RWPE2 (cell line): Measurements from ENCODE around the gene C6orf47.
A peak's percentile ranks its signal among the peaks of the same experiment; 100 is the strongest.

Experiments
- ATAC-seq: fragments of 200-7000 bp; cut with Tn5 transposase; 3 replicates; pipeline ENCODE4 v1.9.1; 2021; ENCODE audit warnings: low read depth
- DNase-seq: peaks from one replicate; pipeline ENCODE4 v3.0.0-alpha.2; 2020; ENCODE audit warnings: low spot score
- H3K27ac ChIP-seq: fragments of 450-650 bp; 2 replicates; pipeline ENCODE4 v1.5.1; 2017; ENCODE audit warnings: mild to moderate bottlenecking; ENCODE audit not compliant: poor library complexity, severe bottlenecking
- H3K27me3 ChIP-seq: fragments of 250-450 bp; sonication (Bioruptor Pico); 2 replicates; pipeline ENCODE4 v1.5.1; 2021; ENCODE audit warnings: mild to moderate bottlenecking, moderate library complexity; ENCODE audit not compliant: insufficient read depth, poor library complexity, severe bottlenecking
- H3K36me3 ChIP-seq: fragments of 250-450 bp; sonication (Bioruptor Pico); 2 replicates; pipeline ENCODE4 v1.5.1; 2020; ENCODE audit warnings: low read depth, mild to moderate bottlenecking, moderate library complexity
- H3K4me1 ChIP-seq: fragments of 250-450 bp; sonication (Bioruptor Pico); 2 replicates; pipeline ENCODE4 v1.5.1; 2021; ENCODE audit warnings: mild to moderate bottlenecking, moderate library complexity; ENCODE audit not compliant: insufficient read depth, poor library complexity, severe bottlenecking
- H3K4me3 ChIP-seq: fragments of 250-450 bp; sonication (Bioruptor Pico); 2 replicates; pipeline ENCODE4 v1.5.1; 2021; ENCODE audit warnings: mild to moderate bottlenecking, moderate library complexity; ENCODE audit not compliant: severe bottlenecking
- H3K9me3 ChIP-seq: fragments of 250-450 bp; sonication (Bioruptor Pico); 2 replicates; pipeline ENCODE4 v1.5.1; 2021; ENCODE audit warnings: mild to moderate bottlenecking, moderate library complexity; ENCODE audit not compliant: severe bottlenecking
- CTCF ChIP-seq: fragments of 450-650 bp; IDR thresholded peaks from one replicate; pipeline ENCODE4 v1.5.1; 2017; ENCODE audit warnings: mild to moderate bottlenecking, moderate library complexity; ENCODE audit not compliant: poor library complexity, severe bottlenecking

C6orf47 gene

GRCh38 chr6:31705931-31706330 lies 45.4 kb upstream of the C6orf47 start:
- no peak for ATAC-seq
- H3K9me3 ChIP-seq: no peaks in the 10 kb centered on the region
- H3K4me1 ChIP-seq: no peaks in the 10 kb centered on the region
- H3K36me3 ChIP-seq: no peaks in the 10 kb centered on the region; the same call in 1 of the 2 replicates
- H3K4me3 ChIP-seq: no peak overlapping the region
- H3K27me3 ChIP-seq: no peaks in the 10 kb centered on the region
- TF ChIP-seq CTCF: no peak
- no peak for DNase-seq
- H3K27ac ChIP-seq: no peak overlapping the region

DNA sequence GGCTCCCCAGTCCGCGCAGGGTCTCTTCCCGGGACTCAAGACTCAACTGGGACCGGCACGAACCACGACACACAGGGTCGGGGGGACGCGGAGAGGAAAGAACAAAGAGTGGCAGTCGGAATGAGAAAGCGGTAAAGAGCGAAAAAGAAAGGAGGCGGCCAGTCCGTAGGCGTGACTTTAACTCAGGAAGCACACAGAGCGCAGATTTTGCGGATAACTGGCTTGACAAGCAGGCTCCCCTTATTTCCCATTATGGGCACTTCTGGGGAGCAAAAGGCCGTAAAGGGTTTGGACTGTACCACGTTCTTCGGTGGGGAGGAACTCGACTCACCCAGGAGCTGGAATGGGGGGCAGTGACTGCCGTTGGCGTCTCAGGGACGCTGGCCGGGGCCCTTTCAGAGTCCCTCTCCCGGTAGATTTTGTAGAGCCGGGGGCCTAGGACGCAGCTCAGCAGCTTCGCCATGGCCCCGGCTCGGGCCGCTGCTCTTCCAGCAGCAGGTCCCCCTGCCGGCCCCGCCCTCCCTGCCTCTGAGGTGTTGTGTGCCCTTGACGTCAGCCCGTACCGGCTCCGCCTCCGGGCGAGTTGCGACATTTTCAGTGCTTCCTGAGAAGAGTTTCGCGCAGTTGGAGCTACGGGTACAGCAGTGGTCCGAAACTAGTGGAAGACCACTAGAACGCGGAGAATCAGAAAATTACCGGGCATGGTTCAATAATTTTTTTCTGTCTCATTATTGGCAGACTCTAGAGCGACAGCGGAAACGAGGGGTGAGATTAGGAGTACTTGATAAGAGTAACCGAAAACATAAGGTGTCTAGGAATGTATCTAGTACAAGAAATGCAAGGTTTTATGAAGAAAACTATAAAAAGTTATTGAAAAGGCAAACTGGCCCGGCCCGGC lies 42.5 kb upstream of the C6orf47 start, which contains the start of gene ABHD16A:
Gene ABHD16A, minus strand, starts transcription at position 506 of the 898 bp plus-strand sequence. Its CDS starts 43 bp downstream, at position 463.
- DNase-seq: peak; percentile 98
- peak within 1 kb of the TSS; percentile 53 for H3K27ac ChIP-seq

DNA sequence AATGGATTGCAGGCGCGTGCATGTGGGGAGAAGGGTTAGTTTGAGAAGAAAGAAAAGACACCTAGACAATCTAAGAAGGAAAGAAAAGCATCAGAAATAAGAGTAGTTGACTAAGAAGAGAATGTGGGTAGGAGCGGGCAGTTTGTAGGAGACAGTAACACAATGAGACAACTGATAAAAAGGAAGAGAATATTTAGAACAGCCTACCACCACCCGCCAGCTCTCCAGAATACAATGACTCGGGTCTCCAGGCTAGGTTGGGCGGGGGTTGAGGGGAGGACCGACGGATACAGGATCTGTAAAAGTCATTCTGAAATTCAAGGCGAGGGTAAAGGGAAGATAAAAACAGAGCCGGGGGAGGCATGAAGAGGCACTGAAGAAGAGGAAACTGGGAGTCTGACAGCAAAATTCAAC lies 41.8 kb upstream of the C6orf47 start:
- DNase-seq: no peak
- peak overlapping the region; percentile 53 for H3K27ac ChIP-seq
- H3K4me1 ChIP-seq: no peaks in the 10 kb centered on the region
- no peaks in the 10 kb centered on the region for H3K9me3 ChIP-seq
- peak; percentile 5; the same call in 2 of the 3 replicates for ATAC-seq
- H3K36me3 ChIP-seq: peaks cover 17% of the 10 kb centered on the region
- TF ChIP-seq CTCF: no peak
- H3K4me3 ChIP-seq: peak overlapping the region; percentile 88
- no peaks in the 10 kb centered on the region for H3K27me3 ChIP-seq

More for the DNA sequence above, 42.5 kb upstream of the C6orf47 start, which contains the start of gene ABHD16A:
- ATAC-seq: peak; percentile 93
- no peak for TF ChIP-seq CTCF
- no peaks in the 10 kb centered on the region for H3K9me3 ChIP-seq
- peaks cover 17% of the 10 kb centered on the region for H3K36me3 ChIP-seq
- peak within 1 kb of the TSS; percentile 88 for H3K4me3 ChIP-seq
- no peaks in the 10 kb centered on the region for H3K27me3 ChIP-seq
- H3K4me1 ChIP-seq: no peaks in the 10 kb centered on the region

DNA sequence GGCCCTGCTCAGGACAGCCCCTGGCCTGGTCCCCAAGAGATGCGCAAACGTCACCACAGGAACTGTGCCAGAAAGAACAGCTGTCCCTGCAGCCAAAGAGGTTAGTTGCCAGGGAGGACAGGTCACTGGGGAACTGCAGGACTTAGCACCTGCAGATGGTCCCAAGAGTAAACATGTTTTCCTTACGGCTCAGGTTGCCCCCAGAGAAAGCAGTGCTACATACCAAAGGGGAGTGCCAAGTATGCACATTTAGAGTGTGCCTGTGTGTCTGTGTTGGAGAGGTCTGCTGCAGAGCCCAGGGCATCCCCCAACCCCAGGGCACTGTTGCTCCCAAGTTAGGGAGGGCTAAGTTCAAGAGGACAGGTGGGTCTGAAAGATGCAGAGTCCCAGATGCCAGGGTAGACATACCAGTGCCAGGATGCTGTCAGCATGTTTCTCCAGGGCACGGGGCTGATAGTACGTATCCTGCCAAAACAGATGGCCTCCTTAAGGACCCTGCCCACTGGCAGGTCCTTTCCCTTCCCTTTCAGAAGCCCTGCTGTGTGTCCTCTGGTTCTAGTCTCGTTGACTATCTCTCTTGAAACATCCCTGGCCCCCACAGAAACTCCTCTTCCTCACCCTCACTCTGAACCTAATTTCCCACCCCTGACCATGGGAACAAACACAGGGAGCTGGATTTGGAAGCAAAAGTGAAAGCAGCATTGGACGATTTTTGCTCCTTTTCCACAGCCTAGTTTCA lies 41.3 kb upstream of the C6orf47 start:
- Histone ChIP-seq H3K9me3 (no peaks in the 10 kb centered on the region), H3K4me1 (no peaks in the 10 kb centered on the region), H3K36me3 (peaks cover 18% of the 10 kb centered on the region), H3K27me3 (no peaks in the 10 kb centered on the region), H3K27ac (peak overlapping the region; percentile 53), H3K4me3 (peak overlapping the region; percentile 88)
- DNase-seq (no peak), ATAC-seq (no peak)
- TF ChIP-seq CTCF: no peak
